NB4 (cell line): ENCODE data around the gene EIF4E3.

Experiments used
- DNase-seq: peaks from one replicate; pipeline ENCODE4 v3.0.0; 2010; ENCODE audit warnings: low read depth
- H3K4me3 ChIP-seq: one replicate; pipeline ENCODE4 v1.5.1; 2011; ENCODE audit warnings: mild to moderate bottlenecking, low read depth, low read length, moderate library complexity
- MYC ChIP-seq: IDR thresholded peaks from 2 replicates; pipeline ENCODE4 v1.6.1; 2011; ENCODE audit warnings: low read depth, low read length
- POLR2A ChIP-seq: IDR thresholded peaks from 2 replicates; pipeline ENCODE4 v1.6.1; 2011; ENCODE audit warnings: mild to moderate bottlenecking; ENCODE audit not compliant: insufficient read length; ENCODE audit errors: extremely low read depth
- TF ChIP-seq, protein P1 (sequence below): IDR thresholded peaks from 2 replicates; pipeline ENCODE4 v1.6.1; 2011; ENCODE audit warnings: low read depth, low read length
- TF ChIP-seq, protein P2 (sequence below): IDR thresholded peaks from one replicate; pipeline ENCODE4 v1.5.1; 2012; ENCODE audit warnings: low read depth, low read length

EIF4E3 gene

DNA sequence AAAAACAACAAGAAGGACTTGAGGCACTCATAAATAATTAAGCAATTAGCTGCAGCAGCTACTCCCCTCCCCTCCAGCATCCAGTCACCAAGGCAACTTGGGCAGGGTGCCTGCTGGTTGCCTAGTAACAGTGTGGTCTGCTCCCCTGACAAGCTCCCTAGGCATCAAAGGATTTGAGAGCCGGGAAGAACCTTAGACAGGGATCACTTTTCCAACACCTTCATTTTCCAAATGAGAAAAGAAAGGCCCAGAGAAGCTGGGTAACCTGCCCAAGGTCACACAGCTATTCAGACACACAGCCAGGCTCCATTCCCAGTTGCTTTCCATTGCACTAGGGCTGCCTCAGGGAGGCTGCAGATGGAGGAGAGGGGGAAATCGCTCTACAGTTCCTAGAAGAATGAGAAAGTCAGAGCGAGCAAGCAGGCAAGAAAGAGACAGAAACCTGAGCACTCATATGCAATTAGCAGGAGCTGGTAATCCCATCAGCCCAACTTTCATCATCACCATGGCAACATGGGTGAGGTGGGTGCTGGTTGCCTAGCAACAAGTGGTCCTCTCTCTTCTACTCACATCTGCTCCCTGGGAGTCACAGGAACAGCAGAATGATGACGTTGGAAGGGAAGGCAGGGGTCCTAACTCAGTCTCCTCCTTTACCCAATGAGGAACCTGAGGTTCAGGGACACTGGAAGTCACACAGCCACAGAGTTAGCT is 3.6 kb upstream of the EIF4E3 start:
- TF ChIP-seq MYC: no peak
- no peak for TF ChIP-seq POLR2A
- TF ChIP-seq, protein P1, sequence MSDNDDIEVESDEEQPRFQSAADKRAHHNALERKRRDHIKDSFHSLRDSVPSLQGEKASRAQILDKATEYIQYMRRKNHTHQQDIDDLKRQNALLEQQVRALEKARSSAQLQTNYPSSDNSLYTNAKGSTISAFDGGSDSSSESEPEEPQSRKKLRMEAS: no peak
- TF ChIP-seq, protein P2, sequence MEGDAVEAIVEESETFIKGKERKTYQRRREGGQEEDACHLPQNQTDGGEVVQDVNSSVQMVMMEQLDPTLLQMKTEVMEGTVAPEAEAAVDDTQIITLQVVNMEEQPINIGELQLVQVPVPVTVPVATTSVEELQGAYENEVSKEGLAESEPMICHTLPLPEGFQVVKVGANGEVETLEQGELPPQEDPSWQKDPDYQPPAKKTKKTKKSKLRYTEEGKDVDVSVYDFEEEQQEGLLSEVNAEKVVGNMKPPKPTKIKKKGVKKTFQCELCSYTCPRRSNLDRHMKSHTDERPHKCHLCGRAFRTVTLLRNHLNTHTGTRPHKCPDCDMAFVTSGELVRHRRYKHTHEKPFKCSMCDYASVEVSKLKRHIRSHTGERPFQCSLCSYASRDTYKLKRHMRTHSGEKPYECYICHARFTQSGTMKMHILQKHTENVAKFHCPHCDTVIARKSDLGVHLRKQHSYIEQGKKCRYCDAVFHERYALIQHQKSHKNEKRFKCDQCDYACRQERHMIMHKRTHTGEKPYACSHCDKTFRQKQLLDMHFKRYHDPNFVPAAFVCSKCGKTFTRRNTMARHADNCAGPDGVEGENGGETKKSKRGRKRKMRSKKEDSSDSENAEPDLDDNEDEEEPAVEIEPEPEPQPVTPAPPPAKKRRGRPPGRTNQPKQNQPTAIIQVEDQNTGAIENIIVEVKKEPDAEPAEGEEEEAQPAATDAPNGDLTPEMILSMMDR: no peak
- DNase-seq: peak; percentile 37
- H3K4me3 ChIP-seq: no peak overlapping the region

DNA sequence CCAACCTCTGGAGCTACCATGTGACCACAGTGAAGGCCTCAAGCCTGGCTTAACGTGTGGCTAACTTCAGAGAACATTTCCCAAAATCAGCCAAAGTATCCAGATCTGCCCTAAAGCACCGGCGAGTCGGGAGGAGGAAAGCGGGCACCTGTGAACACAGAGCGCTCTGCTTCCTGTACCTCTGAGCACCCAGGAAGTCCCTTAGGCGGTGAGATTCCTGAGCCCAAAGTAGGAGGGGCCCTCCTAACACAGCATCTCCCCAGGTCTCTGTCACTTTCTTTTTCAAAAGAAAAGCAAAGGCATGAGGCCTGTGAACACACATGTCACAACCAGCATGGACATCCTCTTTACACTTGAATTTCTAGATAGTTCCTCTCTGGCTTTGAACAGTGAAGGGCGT is 944 bp upstream of the EIF4E3 start:
- no peak overlapping the region for H3K4me3 ChIP-seq
- no peak for DNase-seq
- TF ChIP-seq, protein P1: 0 out of 2 replicates have a peak, but pooled peaks have one; percentile 8
- TF ChIP-seq POLR2A: no peak

DNA sequence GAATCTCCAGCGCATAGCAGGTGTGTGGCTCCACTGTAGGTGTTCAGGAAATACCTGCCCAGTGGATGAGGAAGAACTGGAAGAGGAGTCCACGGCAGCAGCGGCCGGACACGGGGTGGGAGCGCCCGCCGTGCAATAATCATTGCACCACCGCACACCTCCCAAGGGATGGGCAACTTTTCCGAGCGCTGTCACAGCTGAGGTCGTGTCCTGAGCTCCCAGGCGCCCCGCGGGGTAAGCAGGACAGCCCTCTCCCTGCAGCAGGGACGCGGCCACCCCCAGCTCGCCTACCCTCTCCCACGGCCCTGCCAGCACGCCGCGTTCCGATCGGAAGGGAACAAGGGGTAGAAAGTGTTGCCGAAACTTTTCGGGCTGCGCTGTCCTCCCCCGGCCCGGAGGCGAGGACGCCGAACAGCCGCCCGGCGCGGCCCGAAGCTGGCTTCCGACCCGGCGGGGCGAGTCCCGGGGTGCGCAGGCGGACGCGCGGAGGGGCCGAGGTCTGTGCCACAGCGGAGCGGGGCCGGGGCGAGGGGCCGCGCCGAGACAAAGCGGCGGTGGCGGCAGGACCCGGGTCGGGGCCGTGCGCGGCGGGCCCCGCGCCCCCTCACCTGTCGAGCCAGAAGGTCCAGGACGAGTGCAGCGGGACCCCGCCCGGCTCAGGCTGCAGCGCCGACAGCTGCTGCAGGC is 475 bp downstream of the EIF4E3 start:
- H3K4me3 ChIP-seq: peak overlapping the region; percentile 52
- TF ChIP-seq, protein P1: no peak
- TF ChIP-seq MYC (no peak), POLR2A (no peak)
- TF ChIP-seq, protein P2: no peak
- peak; percentile 61 for DNase-seq

DNA sequence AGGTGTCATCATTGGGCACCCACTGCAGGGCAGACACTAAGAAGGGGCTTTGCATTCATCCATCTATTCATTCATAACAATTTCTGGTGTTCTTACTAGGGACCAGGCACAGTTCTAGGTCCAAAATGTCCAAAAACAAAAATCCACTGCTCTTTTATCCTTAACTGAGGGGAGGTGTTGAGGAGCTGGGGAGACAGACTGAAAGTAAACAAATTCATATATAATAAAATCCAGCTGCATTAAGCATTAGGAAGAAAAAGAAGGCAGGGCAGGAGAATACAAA is 1.1 kb downstream of the EIF4E3 start:
- TF ChIP-seq MYC (no peak), POLR2A (no peak)
- TF ChIP-seq, protein P2: no peak
- TF ChIP-seq, protein P1: no peak
- no peak for DNase-seq
- peak overlapping the region; percentile 52 for H3K4me3 ChIP-seq

DNA sequence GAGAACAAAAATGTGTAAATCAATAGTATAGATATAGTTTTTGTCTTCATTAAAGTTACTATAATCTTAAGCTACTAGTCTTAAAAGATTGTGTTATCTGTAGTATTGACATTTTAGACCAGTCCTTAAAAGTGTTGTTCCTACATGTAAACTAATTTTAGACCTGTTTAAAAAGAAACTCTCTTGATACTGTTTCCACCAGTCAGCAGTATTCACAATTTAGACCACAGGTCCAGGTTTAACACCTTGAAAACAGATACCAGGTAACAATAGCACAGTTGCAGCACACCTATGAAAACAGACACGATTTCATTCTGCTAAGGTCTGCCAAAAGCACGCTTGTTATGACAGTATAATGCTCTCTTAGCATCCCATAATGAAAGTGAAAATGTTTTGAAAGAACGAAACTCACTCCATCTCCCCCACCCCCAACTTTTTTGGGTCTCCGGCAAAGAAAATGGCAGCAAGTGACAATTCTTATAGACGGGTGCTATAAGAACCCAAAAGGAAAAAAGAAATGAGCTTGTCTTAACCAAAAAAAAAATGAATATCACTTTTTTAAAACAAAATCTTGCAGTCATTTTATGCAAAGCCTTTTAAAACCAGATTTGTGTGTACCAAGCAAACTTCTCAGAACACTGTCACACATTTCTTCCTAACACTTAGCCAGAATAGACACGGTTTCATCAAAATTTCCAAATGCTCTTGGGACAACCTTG is 1.6 kb downstream of the EIF4E3 start:
- TF ChIP-seq MYC (no peak), POLR2A (no peak)
- TF ChIP-seq, protein P2: no peak
- TF ChIP-seq, protein P1: no peak
- no peak overlapping the region for H3K4me3 ChIP-seq
- DNase-seq: no peak

DNA sequence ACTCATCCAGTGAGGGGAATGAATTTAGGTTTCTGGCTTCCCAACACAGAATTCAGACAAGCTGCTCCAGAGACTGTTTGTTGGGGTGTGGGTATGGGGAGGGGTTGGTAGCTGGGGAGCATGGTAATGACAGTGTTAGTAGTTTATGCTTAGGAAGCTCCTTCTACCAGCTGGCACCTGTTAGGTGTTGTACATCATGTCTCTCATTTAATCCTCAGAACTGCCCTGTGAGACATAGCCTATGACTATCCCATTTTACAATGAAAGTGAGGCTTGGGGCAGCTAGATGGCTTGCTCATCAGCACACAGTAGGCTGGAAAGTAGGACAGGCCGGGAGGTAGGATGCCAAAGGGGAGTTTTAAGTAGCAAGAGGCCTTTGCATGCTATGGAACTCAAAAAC is 2.5 kb downstream of the EIF4E3 start:
- H3K4me3 ChIP-seq: no peak overlapping the region
- TF ChIP-seq, protein P2: no peak
- TF ChIP-seq, protein P1: no peak
- no peak for TF ChIP-seq POLR2A
- TF ChIP-seq MYC: no peak
- DNase-seq: no peak
